Fibroblast of upper back skin (primary cell): ENCODE results near the gene OBP2A.
"Not testable (repeated sequence)": the region's sequence is repeated elsewhere in the genome, so short reads cannot be mapped to it uniquely, and the experiment has no call there.

Source experiments
- DNase-seq: peaks from one replicate; pipeline ENCODE4 v3.0.0-alpha.2; 2013

The OBP2A gene

DNA sequence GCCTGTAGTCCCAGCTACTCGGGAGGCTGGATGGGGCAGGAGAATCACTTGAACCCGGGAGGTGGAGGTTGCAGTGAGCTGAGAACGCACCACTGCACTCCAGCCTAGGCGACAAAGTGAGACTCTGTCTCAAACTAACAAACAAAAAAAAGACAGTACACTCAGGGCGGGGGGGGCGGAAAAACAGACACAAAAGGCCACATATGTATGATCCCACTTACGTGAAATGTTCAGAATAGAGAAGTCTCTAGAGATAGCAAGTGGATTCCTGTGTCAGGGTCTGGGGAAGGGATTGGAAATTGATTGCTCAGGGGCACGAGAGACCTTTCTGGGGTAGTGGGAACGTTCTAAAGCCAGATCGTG is 33.7 kb upstream of the OBP2A start:
- DNase-seq: no peak

DNA sequence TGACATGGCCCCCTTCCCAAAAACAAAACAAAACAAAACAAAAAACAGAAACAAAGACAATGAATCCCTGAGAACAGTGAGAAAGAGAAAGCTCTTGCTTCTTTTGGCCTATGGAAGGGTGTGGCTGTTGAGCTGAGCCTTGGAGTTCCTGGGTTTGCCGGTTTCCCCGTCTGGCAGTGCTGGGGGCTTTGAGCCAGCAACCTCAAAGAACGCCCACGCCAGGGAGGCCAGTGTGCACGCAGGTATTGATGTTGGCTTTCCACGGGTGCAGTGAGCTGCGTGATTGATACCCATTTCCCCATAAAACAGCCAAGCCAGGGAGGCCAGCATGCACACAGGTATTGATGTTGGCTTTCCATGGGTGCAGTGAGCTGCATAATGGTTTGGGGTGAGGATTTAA is 33.0 kb upstream of the OBP2A start:
- DNase-seq: no peak

DNA sequence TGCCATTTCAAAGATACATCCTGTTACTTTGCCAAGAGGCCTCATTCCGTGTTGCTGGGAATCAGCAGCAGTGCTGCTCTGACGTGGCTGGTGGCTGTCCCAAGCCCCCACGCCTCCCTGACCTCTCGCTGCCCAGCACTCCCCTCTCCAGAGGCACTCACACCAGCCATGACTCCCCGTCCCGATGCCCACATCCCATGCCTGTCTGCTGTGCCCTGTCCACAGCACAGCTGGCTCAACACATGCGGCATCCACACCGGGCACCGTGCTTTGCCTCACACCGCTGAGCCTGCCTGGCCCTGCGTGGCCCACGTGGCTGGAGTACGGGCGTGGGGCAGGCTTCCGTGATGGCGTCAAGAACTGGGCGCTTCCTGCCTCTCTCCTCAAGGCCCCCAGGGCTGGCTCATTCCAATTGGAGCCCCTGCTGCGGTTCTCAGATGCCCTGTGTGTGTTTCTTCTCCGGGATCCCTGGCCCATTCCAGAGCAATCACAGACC is 32.5 kb upstream of the OBP2A start:
- no peak for DNase-seq

DNA sequence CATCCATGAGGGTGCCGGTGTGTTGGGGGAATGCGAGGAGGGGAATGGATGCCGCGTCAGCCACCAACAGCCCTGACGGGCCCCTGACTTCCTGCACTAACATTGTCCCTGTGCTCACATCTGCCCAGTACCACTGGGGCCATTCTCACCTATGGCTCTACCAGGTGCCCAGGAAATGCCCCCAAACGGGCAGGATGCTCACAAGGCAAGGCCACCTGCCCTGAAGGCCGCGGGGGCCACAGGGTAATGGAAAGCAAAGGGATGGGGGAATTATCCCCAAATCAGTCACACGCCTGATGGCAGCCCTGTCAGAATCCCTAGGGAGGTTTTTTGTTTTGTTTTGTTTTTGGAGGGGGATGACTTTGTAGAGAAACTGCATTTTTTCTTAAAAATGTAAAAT is 32.0 kb upstream of the OBP2A start:
- not testable (repeated sequence) for DNase-seq

DNA sequence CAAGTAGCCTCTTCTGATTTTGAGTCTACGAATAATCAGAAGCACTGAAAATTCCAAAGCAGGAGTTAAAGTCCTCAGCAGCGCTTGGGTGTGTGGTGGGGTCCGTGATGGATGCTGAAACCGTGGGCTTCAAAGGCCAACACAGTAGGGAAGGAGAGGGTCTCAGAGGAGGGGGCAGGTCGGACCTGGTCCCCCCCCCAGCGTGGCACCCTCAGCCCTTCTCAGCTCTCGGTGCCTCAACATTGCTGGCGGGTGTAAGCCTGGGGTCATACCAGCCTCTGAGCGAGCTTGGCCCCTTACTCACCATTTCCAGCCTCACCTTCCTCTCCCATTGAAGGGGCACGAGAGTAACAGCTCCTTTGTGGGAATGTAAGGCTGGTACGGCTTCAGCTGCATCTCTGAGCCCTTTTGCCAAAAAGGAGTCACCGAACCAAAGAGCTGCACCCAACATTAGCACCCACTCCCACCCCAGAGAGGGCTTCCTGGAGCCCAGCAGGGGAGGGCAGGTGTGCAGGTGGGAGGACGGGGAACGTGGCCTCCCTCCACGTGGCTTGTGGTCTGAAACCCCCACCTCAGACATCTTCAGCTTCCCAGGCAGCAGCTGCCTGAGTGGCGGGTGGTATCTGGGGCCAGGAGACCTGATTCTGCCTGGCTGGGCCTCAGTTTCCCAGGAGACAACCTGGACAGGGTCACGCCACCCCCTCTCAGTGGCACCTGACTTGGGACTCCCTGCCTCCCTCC is 31.4 kb upstream of the OBP2A start:
- DNase-seq: no peak

DNA sequence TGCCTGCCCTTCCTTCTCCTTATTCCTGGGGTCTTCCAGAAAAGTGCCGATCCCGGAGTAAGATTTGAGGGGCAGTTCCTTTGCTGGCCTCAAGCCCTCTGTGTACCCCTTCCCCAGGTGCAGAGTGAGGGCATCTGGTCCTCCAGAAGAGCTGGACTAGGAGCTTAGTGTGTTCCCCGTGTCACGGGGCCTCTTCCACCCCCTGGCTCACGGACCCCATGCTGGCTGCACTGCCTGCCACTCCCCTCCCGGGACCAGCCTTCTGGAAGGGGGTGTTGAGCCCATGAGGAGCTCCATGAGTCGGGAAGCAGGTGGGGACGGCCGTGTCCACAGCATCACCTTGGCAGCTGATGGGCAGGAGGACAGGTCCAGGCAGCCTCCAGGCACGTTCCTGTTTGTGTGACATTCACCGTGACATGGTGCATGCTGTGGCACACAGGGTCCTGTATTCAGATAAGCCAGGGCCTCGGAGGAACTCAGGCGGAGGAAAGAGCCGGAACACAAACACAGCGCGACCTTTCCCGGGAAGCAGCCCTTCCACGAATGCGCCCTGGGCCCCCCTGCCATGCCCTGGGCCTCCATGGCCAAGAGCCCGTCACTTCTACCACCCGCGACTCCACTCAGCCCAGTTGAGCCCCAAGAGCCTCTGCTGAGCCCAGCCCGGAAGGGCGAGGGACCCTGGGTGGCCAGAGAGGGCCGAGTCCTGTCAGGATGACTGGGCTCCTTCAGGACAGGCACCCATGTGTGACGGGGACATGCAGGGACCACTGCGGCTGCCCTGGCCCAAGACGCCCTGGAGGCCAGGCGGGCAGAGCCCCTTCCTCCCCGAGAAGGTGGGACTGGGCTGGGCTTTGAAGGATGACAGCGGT is 30.6 kb upstream of the OBP2A start:
- DNase-seq: no peak

DNA sequence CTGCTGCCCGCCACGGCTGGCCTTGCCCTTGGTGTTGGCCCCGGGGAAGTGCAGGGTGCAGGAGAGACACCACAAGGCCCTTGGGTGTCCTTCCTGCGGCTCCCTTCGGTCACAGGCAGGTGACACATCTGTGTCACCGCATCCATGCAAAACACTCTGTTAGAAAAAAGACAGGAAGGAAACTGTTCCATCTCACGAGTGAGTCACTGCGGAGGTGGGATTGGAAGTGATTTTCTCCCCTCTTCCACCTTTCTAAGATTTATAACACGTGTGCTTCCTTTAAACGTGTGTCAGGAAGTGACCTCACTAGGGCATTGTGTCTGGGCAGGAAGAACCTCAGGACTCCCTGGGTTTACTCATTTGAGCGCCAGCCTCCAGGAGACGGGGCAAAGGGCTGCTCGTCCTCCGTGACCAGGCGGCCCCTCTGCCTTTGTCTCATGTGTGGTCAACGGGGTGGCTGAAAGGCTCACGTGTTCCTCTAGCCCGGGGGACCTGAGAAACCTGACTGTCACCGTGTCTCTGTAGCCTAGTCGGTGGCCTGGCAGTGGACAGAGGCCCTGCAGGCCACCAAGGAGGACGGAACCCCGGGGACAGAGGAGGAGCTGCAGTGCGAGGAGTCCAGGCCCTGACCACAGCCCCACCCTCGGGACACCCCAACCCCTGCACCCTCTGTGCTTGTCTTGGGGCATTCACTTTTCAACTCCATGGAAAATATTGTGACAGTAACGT is 29.6 kb upstream of the OBP2A start:
- no peak for DNase-seq

DNA sequence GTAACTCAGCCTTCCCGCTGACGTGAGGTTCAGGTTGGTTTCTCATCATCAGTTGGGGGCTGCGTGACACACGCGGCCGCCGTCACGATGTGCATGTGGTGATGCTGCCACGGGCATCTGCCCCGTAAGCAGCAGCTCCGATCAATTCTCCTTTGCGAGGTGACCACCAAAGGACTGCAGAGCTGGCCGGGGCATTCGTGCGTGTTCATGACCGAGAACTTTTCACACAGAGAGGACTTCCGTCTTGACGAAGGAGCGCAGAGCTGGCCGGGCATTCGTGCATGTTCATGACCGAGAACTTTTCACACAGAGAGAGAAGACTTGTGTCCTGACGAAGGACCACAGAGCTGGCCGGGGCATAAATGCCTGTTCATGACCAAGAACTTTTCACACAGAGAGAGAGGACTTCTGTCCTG is 28.5 kb upstream of the OBP2A start:
- DNase-seq: no peak

DNA sequence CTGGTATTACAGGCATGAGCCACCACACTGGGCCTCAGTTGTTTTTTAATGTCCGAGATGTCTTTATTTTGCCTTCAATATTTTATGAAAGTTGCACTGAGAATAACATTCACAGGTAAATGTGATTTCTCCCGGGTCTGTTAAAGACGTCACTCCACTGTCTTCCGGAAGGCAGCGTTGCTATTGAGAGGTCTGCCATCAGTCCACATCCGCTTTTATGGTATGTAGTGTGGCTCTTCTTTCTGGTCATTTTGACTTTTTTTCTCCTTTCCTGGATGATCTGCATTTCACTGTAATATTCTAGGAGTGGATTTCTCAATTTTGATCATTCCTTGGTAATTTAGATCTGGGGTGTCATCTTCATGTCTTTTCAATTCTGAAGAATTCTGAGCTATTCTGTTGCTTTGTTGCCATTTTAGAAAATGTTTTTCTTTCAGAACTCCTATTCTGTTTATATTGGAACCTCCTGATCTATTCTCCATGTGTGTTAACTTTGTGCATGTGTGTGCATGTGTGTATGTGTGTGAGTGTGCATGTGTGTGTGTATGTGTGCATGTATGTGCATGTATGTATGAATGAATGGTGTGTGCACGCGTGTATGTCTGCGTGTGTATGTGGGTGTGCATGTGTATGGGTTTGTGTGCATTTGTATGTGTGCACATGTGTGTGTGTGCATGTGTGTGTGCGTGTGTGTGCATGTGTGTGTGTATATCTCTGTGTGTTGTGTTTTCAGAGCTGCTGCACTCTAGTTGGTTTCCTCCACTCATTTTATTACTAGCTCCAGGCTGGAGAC is 26.6 kb upstream of the OBP2A start:
- DNase-seq: no peak

DNA sequence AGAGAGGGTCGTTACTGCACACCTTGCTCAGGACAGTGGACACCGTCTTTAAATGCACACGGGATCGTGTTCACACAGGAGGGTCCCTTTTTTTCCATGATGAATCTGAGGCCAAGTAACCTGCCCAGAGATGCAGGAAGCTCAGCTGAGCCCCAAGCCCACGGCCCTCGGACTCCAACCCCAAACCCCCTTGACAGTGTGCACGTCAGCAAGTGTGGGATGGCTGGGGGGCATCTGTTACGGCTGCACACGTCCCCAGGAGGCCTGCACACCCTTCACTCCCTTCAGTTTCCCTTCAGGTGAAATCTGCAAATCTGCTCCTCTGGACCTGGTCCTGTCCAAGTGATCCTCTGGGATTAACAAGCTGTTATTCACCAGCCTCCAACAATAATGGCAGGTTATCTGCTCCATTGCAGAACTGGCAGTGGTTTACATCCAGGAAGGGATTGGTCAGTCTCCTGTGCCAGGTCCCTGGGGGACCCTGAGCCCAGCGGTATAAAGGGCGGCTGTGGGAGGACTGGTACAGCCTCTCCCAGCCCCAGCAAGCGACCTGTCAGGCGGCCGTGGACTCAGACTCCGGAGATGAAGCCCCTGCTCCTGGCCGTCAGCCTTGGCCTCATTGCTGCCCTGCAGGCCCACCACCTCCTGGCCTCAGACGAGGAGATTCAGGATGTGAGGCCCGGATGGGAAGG is 24.9 kb upstream of the OBP2A start, which contains the start of gene LCN1:
TSS of gene LCN1 (plus strand) at position 525 of the 692 bp plus-strand sequence. CDS start at position 583, 58 bp downstream.
- DNase-seq: no peak

DNA sequence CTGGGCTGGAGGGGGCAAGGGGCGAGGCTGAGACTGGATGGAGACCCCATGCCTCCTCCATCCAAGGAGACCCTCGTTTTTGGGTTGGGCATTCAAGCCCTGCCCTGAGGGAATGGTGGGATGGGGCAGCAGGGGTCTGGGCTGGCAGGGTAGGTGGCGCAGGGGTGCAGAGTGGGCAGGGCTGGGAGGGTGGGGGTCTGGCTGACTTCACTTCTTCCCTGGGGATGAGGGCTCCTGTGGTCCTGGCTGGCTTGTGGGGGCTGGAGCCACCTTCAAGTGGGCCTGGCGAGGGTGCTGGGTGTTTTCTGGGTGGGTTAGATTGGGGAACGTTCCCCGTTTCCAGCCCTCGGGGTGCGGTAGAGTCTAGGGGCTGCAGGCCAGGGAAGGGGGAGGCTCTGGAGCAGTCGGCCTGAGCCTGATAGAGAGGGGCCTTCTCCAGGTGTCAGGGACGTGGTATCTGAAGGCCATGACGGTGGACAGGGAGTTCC is 24.3 kb upstream of the OBP2A start:
- DNase-seq: no peak

DNA sequence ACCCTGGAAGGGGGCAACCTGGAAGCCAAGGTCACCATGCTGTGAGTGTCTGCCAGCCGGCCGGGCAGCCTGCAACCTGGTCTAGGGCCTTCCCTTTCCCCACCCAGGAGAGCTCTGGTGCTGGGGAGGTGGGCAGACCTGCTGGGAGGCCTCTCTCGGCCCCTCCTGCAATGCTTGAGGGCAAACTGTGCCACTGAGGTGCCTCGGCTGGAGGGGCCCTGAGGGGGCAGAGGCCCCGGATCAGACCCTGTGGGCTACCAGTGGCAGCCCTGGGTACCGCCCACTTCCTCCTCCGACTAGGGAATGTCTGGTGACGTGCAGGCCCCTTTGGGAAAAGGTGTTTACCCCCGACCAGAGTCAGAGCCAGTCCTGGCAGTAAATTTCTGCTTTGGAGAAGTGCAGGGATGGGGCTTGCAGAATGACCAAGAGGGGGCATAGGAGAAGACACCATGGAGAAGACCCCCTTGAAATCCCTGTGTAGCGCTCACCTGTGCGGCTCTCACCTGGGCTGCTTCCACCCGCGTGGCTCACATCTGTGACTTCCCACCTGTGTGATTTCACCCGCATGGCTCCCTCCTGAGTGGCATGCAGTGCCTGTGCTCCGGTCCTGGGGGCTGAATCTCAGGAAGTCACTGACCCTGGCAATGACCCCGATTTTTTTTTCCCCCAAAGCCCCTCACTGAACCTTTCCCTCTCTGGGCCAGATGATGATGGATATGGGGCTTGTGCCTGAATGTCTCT is 23.6 kb upstream of the OBP2A start:
- no peak for DNase-seq

DNA sequence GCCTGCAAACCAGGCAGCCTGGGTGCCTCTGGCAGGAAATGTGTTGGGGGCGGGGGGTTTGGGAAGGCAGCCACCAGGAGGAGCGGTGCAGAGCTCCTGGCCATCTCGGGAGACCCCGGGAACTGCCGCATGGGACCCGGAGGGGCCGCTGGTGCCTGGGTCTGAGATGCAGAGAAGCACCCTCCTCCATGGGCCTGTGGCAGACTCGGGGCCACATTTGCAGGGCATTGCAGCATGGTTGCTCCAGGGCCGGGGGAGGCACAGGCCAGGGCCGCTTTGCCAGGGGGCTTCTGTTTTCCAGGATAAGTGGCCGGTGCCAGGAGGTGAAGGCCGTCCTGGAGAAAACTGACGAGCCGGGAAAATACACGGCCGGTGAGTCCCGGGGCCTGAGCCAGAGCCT is 23.0 kb upstream of the OBP2A start:
- no peak for DNase-seq

DNA sequence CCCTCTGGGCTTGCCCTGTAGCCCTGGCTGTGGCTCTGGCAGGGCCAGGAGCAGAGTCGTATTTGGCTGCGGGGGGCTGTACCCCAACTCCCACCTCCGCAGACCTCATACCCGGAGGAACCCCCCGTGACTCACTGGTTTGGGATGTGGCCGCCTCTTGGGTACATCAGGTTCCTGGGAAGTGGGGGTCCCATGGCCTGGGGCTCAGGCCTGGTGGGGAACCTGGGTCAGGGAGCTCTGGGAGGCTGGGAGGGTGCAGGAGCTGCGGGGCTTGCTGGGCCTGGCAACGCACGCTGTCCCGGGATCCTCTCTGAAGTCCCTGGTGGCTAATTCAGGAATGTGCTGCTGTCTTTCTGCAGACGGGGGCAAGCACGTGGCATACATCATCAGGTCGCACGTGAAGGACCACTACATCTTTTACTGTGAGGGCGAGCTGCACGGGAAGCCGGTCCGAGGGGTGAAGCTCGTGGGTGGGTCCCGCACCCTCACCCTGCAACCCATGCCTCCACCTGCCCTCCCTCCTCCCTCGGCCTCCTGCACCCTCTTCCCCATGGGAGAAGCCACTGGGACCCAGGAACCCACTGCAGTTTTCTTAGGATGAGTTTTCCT is 22.3 kb upstream of the OBP2A start:
- DNase-seq: no peak

DNA sequence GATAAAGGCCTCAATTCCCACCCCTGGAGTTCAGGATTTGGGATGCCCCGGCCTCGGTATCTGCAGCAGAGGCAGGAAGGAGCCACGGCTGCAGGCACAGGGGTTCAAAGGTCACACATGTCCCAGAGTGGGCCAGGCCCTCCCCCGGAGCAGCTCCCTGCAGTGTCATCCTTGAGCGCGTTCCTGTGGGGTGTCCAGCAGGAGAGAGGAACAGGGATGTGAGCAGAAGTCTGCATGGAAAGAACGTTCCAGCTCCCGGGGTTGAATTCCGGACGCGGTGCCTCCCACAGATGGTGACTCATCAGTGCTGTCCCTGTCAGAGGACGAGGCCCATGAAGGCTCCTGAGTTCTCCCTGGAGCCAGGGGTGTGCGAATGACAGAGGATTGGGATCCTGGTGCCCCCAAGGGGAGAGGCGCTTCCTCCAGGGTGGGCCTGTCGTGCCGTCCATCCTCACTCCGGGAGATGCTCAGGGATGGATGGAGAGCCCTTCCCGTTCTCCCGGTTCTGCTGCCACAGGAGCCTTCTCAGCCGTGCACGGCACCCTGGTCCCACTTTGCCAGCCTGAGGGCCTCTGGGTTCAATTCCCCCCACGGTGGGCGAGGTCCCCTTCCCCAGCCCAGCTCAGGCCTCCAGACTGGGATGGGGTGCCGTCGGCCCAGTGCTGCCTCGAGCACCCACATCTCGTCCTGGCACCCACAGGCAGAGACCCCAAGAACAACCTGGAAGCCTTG is 21.6 kb upstream of the OBP2A start:
- DNase-seq: no peak

DNA sequence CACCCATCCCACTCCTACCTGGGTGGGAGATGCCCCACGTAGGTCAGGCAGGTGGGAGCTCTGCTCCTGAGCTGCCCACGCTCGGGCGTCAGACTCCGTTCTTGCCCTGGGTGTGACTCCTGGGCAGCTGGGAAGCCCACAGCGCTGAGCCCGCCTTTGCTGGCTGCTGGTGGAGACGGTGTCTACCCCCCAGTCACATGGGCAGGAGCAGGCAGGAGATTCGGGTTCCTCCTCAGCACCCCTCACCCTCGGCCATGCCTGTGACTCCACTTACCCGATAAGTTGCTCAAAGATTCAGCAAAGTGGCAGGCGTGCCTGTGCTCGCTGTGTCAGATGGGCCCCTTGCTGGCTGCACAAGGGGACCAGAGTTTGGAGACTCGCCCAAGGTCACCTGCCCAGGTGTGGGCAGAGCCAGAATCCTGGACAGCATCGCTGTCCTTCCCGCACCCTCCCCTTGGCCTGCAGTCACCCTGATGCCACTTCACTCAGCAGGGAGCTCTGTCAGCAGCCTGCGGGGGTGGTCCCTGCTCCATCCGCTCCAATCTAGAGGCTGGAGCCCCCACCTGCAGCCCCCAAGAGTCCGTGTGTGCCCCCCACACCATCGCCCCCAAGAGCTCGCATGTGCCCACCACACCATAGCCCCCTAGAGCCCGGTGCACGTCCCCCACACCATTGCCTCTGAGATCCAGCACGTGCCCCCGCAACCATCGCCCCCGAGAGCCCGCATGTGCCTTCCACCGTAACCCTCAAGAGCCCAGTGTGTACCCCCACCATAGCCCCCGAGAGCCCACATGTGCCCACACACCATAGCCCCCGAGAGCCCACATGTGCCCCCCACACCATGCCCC is 20.5 kb upstream of the OBP2A start:
- DNase-seq: no peak

DNA sequence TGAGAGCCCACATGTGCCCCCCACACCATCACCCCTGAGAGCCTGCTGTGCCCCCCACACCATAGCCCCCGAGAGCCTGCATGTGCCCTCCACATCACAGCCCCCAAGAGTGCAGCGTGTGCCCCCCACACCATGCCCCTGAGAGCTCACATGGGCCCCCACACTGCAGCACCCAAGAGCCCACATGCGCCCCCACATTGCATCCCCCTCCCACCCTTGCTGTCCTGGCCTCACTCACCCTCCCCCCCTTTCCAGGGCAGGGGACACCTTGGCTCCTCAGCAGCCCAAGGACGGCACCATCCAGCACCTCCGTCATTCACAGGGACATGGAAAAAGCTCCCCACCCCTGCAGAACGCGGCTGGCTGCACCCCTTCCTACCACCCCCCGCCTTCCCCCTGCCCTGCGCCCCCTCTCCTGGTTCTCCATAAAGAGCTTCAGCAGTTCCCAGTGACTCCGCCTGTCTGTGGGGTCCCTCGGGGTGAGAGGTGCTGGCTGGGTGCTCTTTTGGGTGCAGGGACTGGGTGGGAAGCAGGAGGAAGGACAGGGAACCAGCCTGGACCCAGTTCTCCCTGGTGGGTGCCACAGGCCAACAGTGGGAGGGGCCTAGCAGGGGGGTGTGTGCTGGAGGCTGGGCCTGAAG is 19.7 kb upstream of the OBP2A start:
- DNase-seq: no peak
